HEK293 (cell line): ENCODE results near the gene SARS2.

Experiments
- AEBP2 ChIP-seq: fragments of 450-650 bp; formaldehyde crosslinking; IDR thresholded peaks from 2 replicates; pipeline ENCODE4 v1.5.1; 2016; ENCODE audit warnings: missing biosample characterization, missing genetic modification characterization, borderline replicate concordance
- GFI1B ChIP-seq: fragments of 450-650 bp; formaldehyde crosslinking; IDR thresholded peaks from 2 replicates; pipeline ENCODE4 v1.5.1; 2016; ENCODE audit warnings: missing biosample characterization, missing genetic modification characterization
- GLIS1 ChIP-seq: fragments of 450-650 bp; formaldehyde crosslinking; IDR thresholded peaks from 2 replicates; pipeline ENCODE4 v1.5.1; 2016; ENCODE audit warnings: missing biosample characterization, missing genetic modification characterization
- IKZF3 ChIP-seq: fragments of 450-650 bp; IDR thresholded peaks from 2 replicates; pipeline ENCODE4 v1.5.0; 2018; ENCODE audit warnings: missing biosample characterization, mild to moderate bottlenecking, missing genetic modification characterization, moderate library complexity
- KLF10 ChIP-seq: fragments of 450-650 bp; IDR thresholded peaks from 2 replicates; pipeline ENCODE4 v1.5.1; 2018; ENCODE audit warnings: missing biosample characterization, mild to moderate bottlenecking, missing genetic modification characterization
- KLF7 ChIP-seq: fragments of 450-650 bp; formaldehyde crosslinking; IDR thresholded peaks from 2 replicates; pipeline ENCODE4 v1.5.1; 2016; ENCODE audit warnings: missing biosample characterization, missing genetic modification characterization, borderline replicate concordance
- PBX3 ChIP-seq: sonication (generic); formaldehyde crosslinking; IDR thresholded peaks from 2 replicates; pipeline ENCODE4 v1.8.1; 2022; ENCODE audit warnings: mild to moderate bottlenecking, moderate library complexity, missing genetic modification reagents
- ZBTB7A ChIP-seq: fragments of 450-650 bp; formaldehyde crosslinking; IDR thresholded peaks from 2 replicates; pipeline ENCODE4 v1.5.1; 2016; ENCODE audit warnings: low read depth, missing biosample characterization, missing genetic modification characterization
- ZFP37 ChIP-seq: fragments of 450-650 bp; formaldehyde crosslinking; IDR thresholded peaks from 2 replicates; pipeline ENCODE4 v1.5.1; 2016; ENCODE audit warnings: missing biosample characterization, missing genetic modification characterization
- ZNF223 ChIP-seq: fragments of 450-650 bp; formaldehyde crosslinking; IDR thresholded peaks from 2 replicates; pipeline ENCODE4 v1.5.1; 2016; ENCODE audit warnings: missing biosample characterization, missing genetic modification characterization
- ZNF391 ChIP-seq: fragments of 450-650 bp; formaldehyde crosslinking; IDR thresholded peaks from 2 replicates; pipeline ENCODE4 v1.5.1; 2016; ENCODE audit warnings: low read depth, missing biosample characterization, missing genetic modification characterization, borderline replicate concordance
- ZNF449 ChIP-seq: fragments of 450-650 bp; formaldehyde crosslinking; IDR thresholded peaks from 2 replicates; pipeline ENCODE4 v1.5.1; 2017; ENCODE audit warnings: missing biosample characterization, mild to moderate bottlenecking, missing genetic modification characterization, moderate library complexity
- ZNF548 ChIP-seq: fragments of 450-650 bp; formaldehyde crosslinking; IDR thresholded peaks from 2 replicates; pipeline ENCODE4 v1.5.1; 2016; ENCODE audit warnings: missing biosample characterization, missing genetic modification characterization
- ZNF571 ChIP-seq: fragments of 450-650 bp; formaldehyde crosslinking; IDR thresholded peaks from 2 replicates; pipeline ENCODE4 v1.5.0; 2017; ENCODE audit warnings: missing biosample characterization, missing genetic modification characterization
- ZNF580 ChIP-seq: fragments of 450-650 bp; formaldehyde crosslinking; IDR thresholded peaks from 2 replicates; pipeline ENCODE4 v1.5.1; 2016; ENCODE audit warnings: missing biosample characterization, missing genetic modification characterization
- ZNF600 ChIP-seq: fragments of 450-650 bp; formaldehyde crosslinking; IDR thresholded peaks from 2 replicates; pipeline ENCODE4 v1.5.1; 2016; ENCODE audit warnings: missing biosample characterization, missing genetic modification characterization
- ZNF610 ChIP-seq: fragments of 450-650 bp; formaldehyde crosslinking; IDR thresholded peaks from 2 replicates; pipeline ENCODE4 v1.5.1; 2016; ENCODE audit warnings: missing biosample characterization, missing genetic modification characterization, borderline replicate concordance
- ZNF670 ChIP-seq: fragments of 450-650 bp; formaldehyde crosslinking; IDR thresholded peaks from 2 replicates; pipeline ENCODE4 v1.5.1; 2016; ENCODE audit warnings: missing biosample characterization, missing genetic modification characterization, low read depth
- ZSCAN18 ChIP-seq: fragments of 450-650 bp; formaldehyde crosslinking; IDR thresholded peaks from 2 replicates; pipeline ENCODE4 v1.5.1; 2016; ENCODE audit warnings: missing biosample characterization, missing genetic modification characterization
- ZSCAN30 ChIP-seq: fragments of 450-650 bp; IDR thresholded peaks from 2 replicates; pipeline ENCODE4 v1.5.1; 2018; ENCODE audit warnings: missing biosample characterization, mild to moderate bottlenecking, missing genetic modification characterization, moderate library complexity
- TF ChIP-seq, protein P1 (sequence below): fragments of 450-650 bp; formaldehyde crosslinking; IDR thresholded peaks from 2 replicates; pipeline ENCODE4 v1.5.1; 2016; ENCODE audit warnings: missing biosample characterization, missing genetic modification characterization
- TF ChIP-seq, protein P2 (sequence below): fragments of 450-650 bp; formaldehyde crosslinking; IDR thresholded peaks from 2 replicates; pipeline ENCODE4 v1.5.1; 2016; ENCODE audit warnings: missing biosample characterization, missing genetic modification characterization
- TF ChIP-seq, protein P3 (sequence below): fragments of 450-650 bp; formaldehyde crosslinking; IDR thresholded peaks from 2 replicates; pipeline ENCODE4 v1.5.1; 2016; ENCODE audit warnings: missing biosample characterization, missing genetic modification characterization

The SARS2 gene

GRCh38 chr19:38975861-38976271, 45.3 kb upstream of the SARS2 start (continued):
- TF ChIP-seq ZNF223 (tag by site-specific recombination) = 0 out of 2 replicates have a peak, but pooled peaks have one; percentile 22
- TF ChIP-seq ZNF610 (tag by site-specific recombination) = peak; percentile 24; the same call in 1 of the 2 replicates
- TF ChIP-seq AEBP2 = no peak
- TF ChIP-seq, protein P1, sequence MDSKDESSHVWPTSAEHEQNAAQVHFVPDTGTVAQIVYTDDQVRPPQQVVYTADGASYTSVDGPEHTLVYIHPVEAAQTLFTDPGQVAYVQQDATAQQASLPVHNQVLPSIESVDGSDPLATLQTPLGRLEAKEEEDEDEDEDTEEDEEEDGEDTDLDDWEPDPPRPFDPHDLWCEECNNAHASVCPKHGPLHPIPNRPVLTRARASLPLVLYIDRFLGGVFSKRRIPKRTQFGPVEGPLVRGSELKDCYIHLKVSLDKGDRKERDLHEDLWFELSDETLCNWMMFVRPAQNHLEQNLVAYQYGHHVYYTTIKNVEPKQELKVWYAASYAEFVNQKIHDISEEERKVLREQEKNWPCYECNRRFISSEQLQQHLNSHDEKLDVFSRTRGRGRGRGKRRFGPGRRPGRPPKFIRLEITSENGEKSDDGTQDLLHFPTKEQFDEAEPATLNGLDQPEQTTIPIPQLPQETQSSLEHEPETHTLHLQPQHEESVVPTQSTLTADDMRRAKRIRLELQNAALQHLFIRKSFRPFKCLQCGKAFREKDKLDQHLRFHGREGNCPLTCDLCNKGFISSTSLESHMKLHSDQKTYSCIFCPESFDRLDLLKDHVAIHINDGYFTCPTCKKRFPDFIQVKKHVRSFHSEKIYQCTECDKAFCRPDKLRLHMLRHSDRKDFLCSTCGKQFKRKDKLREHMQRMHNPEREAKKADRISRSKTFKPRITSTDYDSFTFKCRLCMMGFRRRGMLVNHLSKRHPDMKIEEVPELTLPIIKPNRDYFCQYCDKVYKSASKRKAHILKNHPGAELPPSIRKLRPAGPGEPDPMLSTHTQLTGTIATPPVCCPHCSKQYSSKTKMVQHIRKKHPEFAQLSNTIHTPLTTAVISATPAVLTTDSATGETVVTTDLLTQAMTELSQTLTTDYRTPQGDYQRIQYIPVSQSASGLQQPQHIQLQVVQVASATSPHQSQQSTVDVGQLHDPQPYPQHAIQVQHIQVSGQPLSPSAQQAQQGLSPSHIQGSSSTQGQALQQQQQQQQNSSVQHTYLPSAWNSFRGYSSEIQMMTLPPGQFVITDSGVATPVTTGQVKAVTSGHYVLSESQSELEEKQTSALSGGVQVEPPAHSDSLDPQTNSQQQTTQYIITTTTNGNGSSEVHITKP = peak; percentile 97
- TF ChIP-seq ZBTB7A (tag by site-specific recombination) = no peak; the same call in 1 of the 2 replicates
- no peak for TF ChIP-seq ZNF548 (tag by site-specific recombination)
- TF ChIP-seq ZFP37 = no peak
- TF ChIP-seq KLF10 (tag by site-specific recombination) = no peak
- TF ChIP-seq IKZF3 (tag by site-specific recombination) = peak; percentile 36; the same call in 1 of the 2 replicates
- peak; percentile 78; the same call in 1 of the 2 replicates for TF ChIP-seq ZNF391 (tag by site-specific recombination)
- TF ChIP-seq, protein P2, sequence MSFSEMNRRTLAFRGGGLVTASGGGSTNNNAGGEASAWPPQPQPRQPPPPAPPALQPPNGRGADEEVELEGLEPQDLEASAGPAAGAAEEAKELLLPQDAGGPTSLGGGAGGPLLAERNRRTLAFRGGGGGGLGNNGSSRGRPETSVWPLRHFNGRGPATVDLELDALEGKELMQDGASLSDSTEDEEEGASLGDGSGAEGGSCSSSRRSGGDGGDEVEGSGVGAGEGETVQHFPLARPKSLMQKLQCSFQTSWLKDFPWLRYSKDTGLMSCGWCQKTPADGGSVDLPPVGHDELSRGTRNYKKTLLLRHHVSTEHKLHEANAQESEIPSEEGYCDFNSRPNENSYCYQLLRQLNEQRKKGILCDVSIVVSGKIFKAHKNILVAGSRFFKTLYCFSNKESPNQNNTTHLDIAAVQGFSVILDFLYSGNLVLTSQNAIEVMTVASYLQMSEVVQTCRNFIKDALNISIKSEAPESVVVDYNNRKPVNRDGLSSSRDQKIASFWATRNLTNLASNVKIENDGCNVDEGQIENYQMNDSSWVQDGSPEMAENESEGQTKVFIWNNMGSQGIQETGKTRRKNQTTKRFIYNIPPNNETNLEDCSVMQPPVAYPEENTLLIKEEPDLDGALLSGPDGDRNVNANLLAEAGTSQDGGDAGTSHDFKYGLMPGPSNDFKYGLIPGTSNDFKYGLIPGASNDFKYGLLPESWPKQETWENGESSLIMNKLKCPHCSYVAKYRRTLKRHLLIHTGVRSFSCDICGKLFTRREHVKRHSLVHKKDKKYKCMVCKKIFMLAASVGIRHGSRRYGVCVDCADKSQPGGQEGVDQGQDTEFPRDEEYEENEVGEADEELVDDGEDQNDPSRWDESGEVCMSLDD (tag by site-specific recombination) = peak; percentile 46; the same call in 1 of the 2 replicates
- peak; percentile 86 for TF ChIP-seq GLIS1 (tag by site-specific recombination)
- no peak for TF ChIP-seq PBX3
- no peak for TF ChIP-seq ZNF571
- no peak for TF ChIP-seq ZSCAN18 (tag by site-specific recombination)
- no peak for TF ChIP-seq KLF7 (tag by site-specific recombination)
- 0 out of 2 replicates have a peak, but pooled peaks have one; percentile 20 for TF ChIP-seq ZNF580 (tag by site-specific recombination)
- TF ChIP-seq, protein P3, sequence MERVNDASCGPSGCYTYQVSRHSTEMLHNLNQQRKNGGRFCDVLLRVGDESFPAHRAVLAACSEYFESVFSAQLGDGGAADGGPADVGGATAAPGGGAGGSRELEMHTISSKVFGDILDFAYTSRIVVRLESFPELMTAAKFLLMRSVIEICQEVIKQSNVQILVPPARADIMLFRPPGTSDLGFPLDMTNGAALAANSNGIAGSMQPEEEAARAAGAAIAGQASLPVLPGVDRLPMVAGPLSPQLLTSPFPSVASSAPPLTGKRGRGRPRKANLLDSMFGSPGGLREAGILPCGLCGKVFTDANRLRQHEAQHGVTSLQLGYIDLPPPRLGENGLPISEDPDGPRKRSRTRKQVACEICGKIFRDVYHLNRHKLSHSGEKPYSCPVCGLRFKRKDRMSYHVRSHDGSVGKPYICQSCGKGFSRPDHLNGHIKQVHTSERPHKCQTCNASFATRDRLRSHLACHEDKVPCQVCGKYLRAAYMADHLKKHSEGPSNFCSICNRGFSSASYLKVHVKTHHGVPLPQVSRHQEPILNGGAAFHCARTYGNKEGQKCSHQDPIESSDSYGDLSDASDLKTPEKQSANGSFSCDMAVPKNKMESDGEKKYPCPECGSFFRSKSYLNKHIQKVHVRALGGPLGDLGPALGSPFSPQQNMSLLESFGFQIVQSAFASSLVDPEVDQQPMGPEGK = peak; percentile 33
- TF ChIP-seq ZNF449 (tag by site-specific recombination) = peak; percentile 43
- peak; percentile 32 for TF ChIP-seq ZNF600
- 0 out of 2 replicates have a peak, but pooled peaks have one; percentile 9 for TF ChIP-seq GFI1B (tag by site-specific recombination)
- no peak for TF ChIP-seq ZNF670 (tag by site-specific recombination)
- no peak for TF ChIP-seq ZSCAN30
